Body of pancreas (tissue), 4 donors: ENCODE results near the gene SRSF4.

Experiments
- POLR2A ChIP-seq, 3 donors: fragments of 450-650 bp; IDR thresholded peaks; one replicate each; pipeline ENCODE4 v1.6.1; 2016; ENCODE audit warnings: antibody characterized with exemption in 3 of 3, mild to moderate bottlenecking in 2 of 3
- TF ChIP-seq, protein P1 (sequence below), 7 experiments: fragments of 450-650 bp in 4 of 7; fragments of 200-600 bp in 3 of 7; sonication (generic) in 3 of 7; IDR thresholded peaks; one replicate each; pipeline ENCODE4 v1.5.1; 2016 to 2019; ENCODE audit warnings: antibody characterized with exemption in 7 of 7

DNA sequence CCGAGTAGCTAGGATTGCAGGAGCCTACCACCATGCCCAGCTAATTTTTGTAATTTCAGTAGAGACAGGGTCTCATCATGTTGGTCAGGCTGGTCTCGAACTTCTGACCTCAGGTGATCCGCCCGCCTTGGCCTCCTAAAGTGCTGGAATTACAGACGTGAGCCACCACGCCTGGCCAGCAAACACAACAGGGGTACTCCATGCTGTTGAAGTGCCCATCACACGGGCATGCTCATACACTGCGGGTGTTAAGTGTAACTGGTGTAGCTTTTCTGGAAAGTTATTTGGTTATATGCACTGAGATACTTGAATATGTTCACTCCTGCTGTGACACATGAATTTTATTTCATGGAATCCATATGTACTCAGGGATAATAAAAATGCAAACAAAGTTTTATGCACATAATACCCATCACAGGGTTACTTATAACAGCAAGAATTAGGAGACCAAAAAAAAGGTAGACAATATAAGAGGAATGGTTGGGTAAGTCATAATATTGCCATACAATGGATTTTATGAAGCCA lies 9.2 kb downstream of the SRSF4 start:
- no peak for TF ChIP-seq POLR2A (IDR thresholded peaks at IDR 0.05)
- TF ChIP-seq, protein P1, sequence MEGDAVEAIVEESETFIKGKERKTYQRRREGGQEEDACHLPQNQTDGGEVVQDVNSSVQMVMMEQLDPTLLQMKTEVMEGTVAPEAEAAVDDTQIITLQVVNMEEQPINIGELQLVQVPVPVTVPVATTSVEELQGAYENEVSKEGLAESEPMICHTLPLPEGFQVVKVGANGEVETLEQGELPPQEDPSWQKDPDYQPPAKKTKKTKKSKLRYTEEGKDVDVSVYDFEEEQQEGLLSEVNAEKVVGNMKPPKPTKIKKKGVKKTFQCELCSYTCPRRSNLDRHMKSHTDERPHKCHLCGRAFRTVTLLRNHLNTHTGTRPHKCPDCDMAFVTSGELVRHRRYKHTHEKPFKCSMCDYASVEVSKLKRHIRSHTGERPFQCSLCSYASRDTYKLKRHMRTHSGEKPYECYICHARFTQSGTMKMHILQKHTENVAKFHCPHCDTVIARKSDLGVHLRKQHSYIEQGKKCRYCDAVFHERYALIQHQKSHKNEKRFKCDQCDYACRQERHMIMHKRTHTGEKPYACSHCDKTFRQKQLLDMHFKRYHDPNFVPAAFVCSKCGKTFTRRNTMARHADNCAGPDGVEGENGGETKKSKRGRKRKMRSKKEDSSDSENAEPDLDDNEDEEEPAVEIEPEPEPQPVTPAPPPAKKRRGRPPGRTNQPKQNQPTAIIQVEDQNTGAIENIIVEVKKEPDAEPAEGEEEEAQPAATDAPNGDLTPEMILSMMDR (IDR thresholded peaks at IDR 0.05), result no peak
